HFFc6 (cell line): ENCODE measurements around the gene RPL18. TPM values are rescaled to one million over a fixed set of nuclear protein-coding genes. Genes with fewer than 3 reads are reported as not detected.
A peak's percentile ranks its signal among the peaks of the same experiment; 100 is the strongest.
"Not testable (repeated sequence)": the region's sequence is repeated elsewhere in the genome, so short reads cannot be mapped to it uniquely, and the experiment has no call there.

Experiments
- DNase-seq: peaks from one replicate; pipeline ENCODE4 v3.0.0-alpha.2; 2018
- H3K27ac Mint-ChIP-seq: 2 replicates; pipeline ENCODE4 v1.8.0; 2020; ENCODE audit warnings: mild to moderate bottlenecking, mixed read lengths
- H3K27me3 Mint-ChIP-seq: 2 replicates; pipeline ENCODE4 v1.8.0; 2021; ENCODE audit warnings: mild to moderate bottlenecking, moderate library complexity, mixed read lengths; ENCODE audit not compliant: insufficient read depth
- H3K36me3 Mint-ChIP-seq: 2 replicates; pipeline ENCODE4 v1.8.0; 2021; ENCODE audit warnings: low read depth, mixed read lengths
- H3K4me1 Mint-ChIP-seq: 2 replicates; pipeline ENCODE4 v1.8.0; 2020; ENCODE audit warnings: low read depth, mixed read lengths
- H3K4me3 Mint-ChIP-seq: 2 replicates; pipeline ENCODE4 v1.8.0; 2020; ENCODE audit warnings: mild to moderate bottlenecking, moderate library complexity, mixed read lengths
- H3K9me3 Mint-ChIP-seq: 2 replicates; pipeline ENCODE4 v1.8.0; 2020; ENCODE audit warnings: mild to moderate bottlenecking, mixed read lengths
- CTCF ChIP-seq: fragments of 200-600 bp; sonication (generic); IDR thresholded peaks from 2 replicates; pipeline ENCODE4 v1.5.0; 2021; ENCODE audit warnings: antibody characterized with exemption, mild to moderate bottlenecking
- total RNA-seq, 6 experiments: library from RNA; stranded (reverse); fragmentation: NEBNext Ultra II Directional; extraction: Animal tissue kit (Norgen Biotek cat#: 25700); gene quantifications; 2 replicates in 1 of 6; 3 replicates in 5 of 6; pipeline ENCODE4 v1.2.3, GENCODE V29; 2021

The RPL18 gene
- total RNA-seq, 6 experiments from 2014 or later: 1,359 to 1,448 (median 1,407) TPM

GRCh38 chr19:48634424-48635262, 15.7 kb upstream of the RPL18 start:
- DNase-seq: peak; percentile 87
- Mint-ChIP-seq H3K36me3 (no peaks in the 10 kb centered on the region), H3K27me3 (peaks cover 11% of the 10 kb centered on the region; the same call in 1 of the 2 replicates), H3K9me3 (no peaks in the 10 kb centered on the region), H3K4me3 (peak overlapping the region; percentile 72), H3K4me1 (peaks cover 52% of the 10 kb centered on the region), H3K27ac (peak overlapping the region; percentile 86)
- no peak for TF ChIP-seq CTCF

- H3K9me3 Mint-ChIP-seq: no peaks in the 10 kb centered on the region
- TF ChIP-seq CTCF: no peak
- no peaks in the 10 kb centered on the region for H3K36me3 Mint-ChIP-seq
- H3K4me3 Mint-ChIP-seq: peak overlapping the region; percentile 67
- DNase-seq: no peak
- peaks cover 51% of the 10 kb centered on the region for H3K4me1 Mint-ChIP-seq
- H3K27ac Mint-ChIP-seq: peak overlapping the region; percentile 86
- peaks cover 9% of the 10 kb centered on the region; the same call in 1 of the 2 replicates for H3K27me3 Mint-ChIP-seq
Measured at GRCh38 chr19:48634036-48634342, 15.0 kb upstream of the RPL18 start.

- Mint-ChIP-seq H3K27ac (peak overlapping the region; percentile 51), H3K4me3 (peak overlapping the region; percentile 67; the same call in 1 of the 2 replicates), H3K36me3 (no peaks in the 10 kb centered on the region), H3K9me3 (no peaks in the 10 kb centered on the region), H3K4me1 (peaks cover 47% of the 10 kb centered on the region), H3K27me3 (peaks cover 3% of the 10 kb centered on the region; the same call in 1 of the 2 replicates)
- no peak for TF ChIP-seq CTCF
- DNase-seq: no peak
Measured at GRCh38 chr19:48633148-48634035, 14.4 kb upstream of the RPL18 start.

GRCh38 chr19:48632692-48633147, 13.7 kb upstream of the RPL18 start:
- no peak overlapping the region for H3K4me3 Mint-ChIP-seq

GRCh38 chr19:48632286-48632685, 13.3 kb upstream of the RPL18 start:
- H3K4me1 Mint-ChIP-seq: peaks cover 37% of the 10 kb centered on the region
- not testable (repeated sequence) for H3K4me3 Mint-ChIP-seq, H3K27me3 Mint-ChIP-seq, DNase-seq, H3K9me3 Mint-ChIP-seq, H3K36me3 Mint-ChIP-seq
- H3K27ac Mint-ChIP-seq: peak overlapping the region; percentile 51

More at GRCh38 chr19:48632692-48633147, 13.7 kb upstream of the RPL18 start:
- Mint-ChIP-seq H3K36me3 (no peaks in the 10 kb centered on the region), H3K27ac (peak overlapping the region; percentile 51), H3K27me3 (peaks cover 3% of the 10 kb centered on the region; the same call in 1 of the 2 replicates), H3K9me3 (no peaks in the 10 kb centered on the region), H3K4me1 (peaks cover 41% of the 10 kb centered on the region)
- no peak for TF ChIP-seq CTCF
- peak; percentile 53 for DNase-seq
